Stomach (tissue), 9 donors: ENCODE results near the gene MRPL18. TPM values are rescaled to one million over a fixed set of nuclear protein-coding genes. Genes with fewer than 3 reads are reported as not detected.

Source experiments
- DNase-seq, 2 donors: peaks; one replicate each; pipeline versions ENCODE4 v3.0.0 to v3.0.0-alpha.2; 2013 to 2019
- H3K27ac ChIP-seq, 5 donors: fragments of 200-600 bp in 4 of 5; sonication (generic) in 4 of 5; one replicate each; pipeline ENCODE4 v1.5.1; 2013 to 2019; ENCODE audit warnings: mild to moderate bottlenecking in 1 of 5, moderate library complexity in 1 of 5
- H3K27me3 ChIP-seq, 3 donors: fragments of 200-600 bp; sonication (generic); one replicate each; pipeline ENCODE4 v1.5.1; 2017 to 2019; ENCODE audit warnings: mixed run types in 1 of 3
- H3K36me3 ChIP-seq, 4 donors: fragments of 200-600 bp; sonication (generic); 1 replicate in 3 of 4; 2 replicates in 1 of 4; pipeline ENCODE4 v1.5.1; 2016 to 2019
- H3K4me1 ChIP-seq, 4 donors: fragments of 200-600 bp; sonication (generic); one replicate each; pipeline ENCODE4 v1.5.1; 2016 to 2019
- H3K4me3 ChIP-seq, 4 donors: fragments of 200-600 bp; sonication (generic) in 3 of 4; one replicate each; pipeline ENCODE4 v1.5.1; 2016 to 2019; ENCODE audit warnings: mild to moderate bottlenecking in 1 of 4
- H3K9me3 ChIP-seq, 4 donors: fragments of 200-600 bp; sonication (generic); one replicate each; pipeline ENCODE4 v1.5.1; 2016 to 2019
- CTCF ChIP-seq, 7 experiments: fragments of 450-650 bp in 4 of 7; fragments of 200-600 bp in 3 of 7; sonication (generic) in 3 of 7; IDR thresholded peaks; one replicate each; pipeline ENCODE4 v1.5.1; 2016 to 2019; ENCODE audit warnings: antibody characterized with exemption in 7 of 7, control low read depth in 2 of 7, mild to moderate bottlenecking in 1 of 7
- EP300 ChIP-seq: sonication (generic); formaldehyde crosslinking; IDR thresholded peaks from one replicate; pipeline ENCODE4 v1.6.1; 2017; ENCODE audit warnings: antibody characterized with exemption
- POLR2A ChIP-seq, 4 donors: fragments of 450-650 bp; IDR thresholded peaks; one replicate each; pipeline ENCODE4 v1.6.1; 2016; ENCODE audit warnings: antibody characterized with exemption in 4 of 4, control low read depth in 2 of 4, mild to moderate bottlenecking in 1 of 4, moderate library complexity in 1 of 4
- POLR2AphosphoS5 ChIP-seq, 3 donors: sonication (generic); formaldehyde crosslinking; IDR thresholded peaks; one replicate each; pipeline ENCODE4 v1.6.1; 2016; ENCODE audit warnings: antibody characterized with exemption in 3 of 3
- WGBS, 5 donors: extraction: QIAGEN DNeasy Blood & Tissue Kit in 3 of 5; methylation state at CpG; one replicate each; pipeline versions ENCODE4 v1.1.5 to v1.1.7; 2013 to 2018; 5-methylcytosine and 5-hydroxymethylcytosine counted together
- intact Hi-C: fragments of 100-400 bp; cut with DNase I; formaldehyde crosslinking; loops from one replicate; pipeline ENCODE4 v1.15.1; 2023; ENCODE audit warnings: low total_unique reads
- polyA plus RNA-seq, 3 donors: library from polyadenylated mRNA; stranded (reverse); fragments of 200-250 nt; gene quantifications; one replicate each; pipeline ENCODE4 v1.2.3, GENCODE V29; 2013
- total RNA-seq, 5 donors: library from RNA; depleted of rRNA; stranded (reverse); fragments of >200 nt; gene quantifications; one replicate each; pipeline versions ENCODE4 v1.1.0 to v1.2.3, GENCODE V29; 2014 to 2016
- donor health status: healthy with polysubstance abuse.
- donor health status: Bipolar disorder and iron deficiency.
- donor health status: healthy.

The MRPL18 gene
- total and polyA plus RNA-seq, 8 donors = 3.6 to 105 (median 67.3) TPM

GRCh38 chr6:159761129-159761872, 29.0 kb upstream of the MRPL18 start:
- peaks cover 8 to 50% (median 34%) of the 10 kb centered on the region in 4 donors for H3K4me1 ChIP-seq
- no peaks in the 10 kb centered on the region for H3K27me3 ChIP-seq
- intact Hi-C loops = no loop called here
- H3K27ac ChIP-seq = peak overlapping the region; percentile 99 to 100 (median 99)
- peak overlapping the region; percentile 79 to 91 (median 84) for H3K4me3 ChIP-seq
- no peaks in the 10 kb centered on the region for H3K9me3 ChIP-seq
- peaks cover 15 to 47% (median 41%) of the 10 kb centered on the region in 4 donors for H3K36me3 ChIP-seq
- TF ChIP-seq POLR2A (IDR thresholded peaks at IDR 0.05) (no peak), CTCF (IDR thresholded peaks at IDR 0.05) (no peak)
- 4 to 10% (median 8%) methylated on average over 33 to 45 of the region's 45 CpGs for WGBS, 5 donors
- DNase-seq = peak; percentile 29 to 64

- peaks cover 8 to 50% (median 35%) of the 10 kb centered on the region in 4 donors for H3K4me1 ChIP-seq
- H3K9me3 ChIP-seq = no peaks in the 10 kb centered on the region
- TF ChIP-seq CTCF (IDR thresholded peaks at IDR 0.05) (no peak), EP300 (no peak), POLR2A (IDR thresholded peaks at IDR 0.05) (peak in 1 of 4 donors; percentile 26), POLR2AphosphoS5 (IDR thresholded peaks at IDR 0.05) (peak; percentile 39 to 70 (median 62))
- no peaks in the 10 kb centered on the region for H3K27me3 ChIP-seq
- peak; percentile 97 to 98 for DNase-seq
- intact Hi-C loops = no loop called here
- peaks cover 17 to 47% (median 40%) of the 10 kb centered on the region in 4 donors for H3K36me3 ChIP-seq
- H3K4me3 ChIP-seq = peak within 1 kb of the TSS; percentile 79 to 91 (median 84)
- H3K27ac ChIP-seq = peak within 1 kb of the TSS; percentile 99 to 100 (median 99)
- 0 to 1% (median 0%) methylated on average over 25 to 76 of the region's 76 CpGs for WGBS, 5 donors
Measured at GRCh38 chr6:159761873-159762680, 28.2 kb upstream of the MRPL18 start, which contains the start of gene ACAT2. ACAT2 (plus strand) TSS chr6:159762045; CDS start chr6:159762088, 43 bp downstream.

GRCh38 chr6:159762681-159763293, 27.5 kb upstream of the MRPL18 start:
- peaks cover 14 to 47% (median 40%) of the 10 kb centered on the region in 4 donors for H3K36me3 ChIP-seq
- 8 to 18% (median 12%) methylated on average over 8 to 16 of the region's 16 CpGs for WGBS, 5 donors
- peaks cover 8 to 50% (median 35%) of the 10 kb centered on the region in 4 donors for H3K4me1 ChIP-seq
- no peak for TF ChIP-seq POLR2A (IDR thresholded peaks at IDR 0.05)
- no peak for TF ChIP-seq CTCF (IDR thresholded peaks at IDR 0.05)
- TF ChIP-seq POLR2AphosphoS5 (IDR thresholded peaks at IDR 0.05) = no peak
- TF ChIP-seq EP300 = no peak
- H3K27ac ChIP-seq = peak overlapping the region; percentile 99 to 100 (median 99)
- H3K9me3 ChIP-seq = no peaks in the 10 kb centered on the region
- intact Hi-C loops = no loop called here
- H3K27me3 ChIP-seq = no peaks in the 10 kb centered on the region
- peak overlapping the region; percentile 79 to 91 (median 84) for H3K4me3 ChIP-seq
- DNase-seq = no peak

- DNase-seq = no peak
- Histone ChIP-seq H3K4me1 (peaks cover 8 to 35% (median 21%) of the 10 kb centered on the region in 4 donors), H3K27ac (no peak overlapping the region), H3K9me3 (no peaks in the 10 kb centered on the region), H3K4me3 (no peak overlapping the region), H3K27me3 (no peaks in the 10 kb centered on the region), H3K36me3 (peaks cover 12 to 74% (median 70%) of the 10 kb centered on the region in 4 donors)
- TF ChIP-seq CTCF (IDR thresholded peaks at IDR 0.05) (no peak), POLR2A (IDR thresholded peaks at IDR 0.05) (no peak), POLR2AphosphoS5 (IDR thresholded peaks at IDR 0.05) (no peak), EP300 (no peak)
- intact Hi-C loops = no loop called here
Measured at GRCh38 chr6:159766906-159767305, 23.4 kb upstream of the MRPL18 start.
